ENCODE data around the gene PHKG2. TPM values are rescaled to one million over a fixed set of nuclear protein-coding genes. Genes with fewer than 3 reads are reported as not detected.
"Not testable (repeated sequence)": the region's sequence is repeated elsewhere in the genome, so short reads cannot be mapped to it uniquely, and the experiment has no call there.

Gene PHKG2
- total and polyA plus RNA-seq, 7 experiments from 2014 or later, result 33.2 to 57.8 (median 45.0) TPM

DNA sequence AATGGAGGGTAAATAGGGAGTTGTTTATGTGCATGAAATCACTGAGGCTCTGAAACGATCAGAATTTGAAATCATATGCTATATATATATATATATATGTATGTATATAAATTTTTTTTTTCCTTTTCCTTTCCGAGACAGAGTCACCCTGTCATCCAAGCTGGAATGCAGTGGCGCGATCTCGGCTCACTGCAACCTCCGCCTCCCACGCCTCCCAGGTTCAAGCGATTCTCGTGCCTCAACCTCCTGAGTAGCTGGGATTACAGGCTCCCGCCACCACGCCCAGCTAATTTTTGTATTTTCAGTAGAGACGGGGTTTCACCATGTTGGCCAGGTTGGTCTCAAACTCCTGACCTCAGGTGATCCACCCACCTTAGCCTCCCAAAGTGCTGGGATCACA lies 45.2 kb upstream of the PHKG2 start:
- H3K9me3 ChIP-seq (ENCODE audit: control insufficient read depth in 2 of 3, low read length in 3 of 3); ATAC-seq; H3K27ac Mint-ChIP-seq; CTCF ChIA-PET; intact Hi-C loops (cut with micrococcal nuclease); POLR2A ChIA-PET; H3K4me3 ChIP-seq (ENCODE audit: low read length); DNase-seq; H3K27me3 Mint-ChIP-seq; H3K27me3 ChIP-seq (ENCODE audit: control insufficient read depth in 2 of 2, insufficient read depth in 2 of 2, low read length in 2 of 2); H3K9me3 Mint-ChIP-seq; H3K27ac ChIP-seq (ENCODE audit: low read depth, low read length): not testable (repeated sequence)
- Histone ChIP-seq H3K4me1 (ENCODE audit: control insufficient read depth in 2 of 2, insufficient read depth in 2 of 2, low read length in 2 of 2) (peaks cover 11 to 17% of the 10 kb centered on the region in 2 donors), H3K36me3 (ENCODE audit: control insufficient read depth in 2 of 3, insufficient read depth in 3 of 3, low read length in 3 of 3) (peaks cover 38 to 74% (median 42%) of the 10 kb centered on the region in 3 experiments)
- peaks cover 10 to 29% (median 19%) of the 10 kb centered on the region in 7 donors for H3K4me1 Mint-ChIP-seq
- peak overlapping the region in 2 of 10 donors; percentile 12 to 58 for H3K4me3 Mint-ChIP-seq
- H3K36me3 Mint-ChIP-seq, result peaks cover 12 to 36% (median 18%) of the 10 kb centered on the region in 5 donors

DNA sequence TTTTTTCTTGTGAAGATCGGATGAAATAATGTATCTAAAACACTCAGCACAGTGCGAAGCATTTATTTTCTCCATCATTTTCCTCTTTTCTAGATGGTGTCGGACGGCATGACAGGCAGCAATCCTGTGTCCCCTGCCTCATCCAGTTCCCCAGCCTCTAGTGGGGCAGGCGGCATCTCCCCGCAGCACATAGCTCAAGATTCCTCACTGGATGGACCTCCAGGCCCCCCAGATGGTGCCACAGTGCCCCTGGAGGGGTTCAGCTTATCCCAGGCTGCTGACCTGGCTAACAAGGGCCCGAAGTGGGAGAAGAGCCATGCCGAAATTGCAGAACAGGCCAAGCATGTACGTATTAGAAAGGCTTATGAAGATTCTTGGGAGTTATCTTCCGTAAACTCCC lies 44.3 kb upstream of the PHKG2 start:
- intact Hi-C loops (cut with micrococcal nuclease), result no loop called here
- peaks cover 12 to 35% (median 19%) of the 10 kb centered on the region in 5 donors for H3K36me3 Mint-ChIP-seq
- Histone ChIP-seq H3K9me3 (ENCODE audit: control insufficient read depth in 2 of 3, low read length in 3 of 3) (no peaks in the 10 kb centered on the region), H3K27ac (ENCODE audit: low read depth, low read length) (no peak overlapping the region), H3K27me3 (ENCODE audit: control insufficient read depth in 2 of 2, insufficient read depth in 2 of 2, low read length in 2 of 2) (no peaks in the 10 kb centered on the region), H3K4me3 (ENCODE audit: low read length) (no peak overlapping the region), H3K36me3 (ENCODE audit: control insufficient read depth in 2 of 3, insufficient read depth in 3 of 3, low read length in 3 of 3) (peaks cover 39 to 77% (median 42%) of the 10 kb centered on the region in 3 experiments), H3K4me1 (ENCODE audit: control insufficient read depth in 2 of 2, insufficient read depth in 2 of 2, low read length in 2 of 2) (peaks cover 11 to 17% of the 10 kb centered on the region in 2 donors)
- POLR2A ChIA-PET, result interaction anchor here (0.7 to 1.7 kb wide), 2 partner anchors 44 to 66 kb away, joined by 3 to 5 read pairs; partner anchors contain the start of gene PHKG2
- no peaks in the 10 kb centered on the region for H3K9me3 Mint-ChIP-seq
- H3K27me3 Mint-ChIP-seq, result no peaks in the 10 kb centered on the region
- H3K4me1 Mint-ChIP-seq, result peaks cover 10 to 27% (median 19%) of the 10 kb centered on the region in 7 donors
- CTCF ChIA-PET, result interaction anchor here (0.7 kb wide), 1 partner anchor 17 kb away, joined by 3 read pairs; no protein-coding TSS in a partner anchor
- no peak overlapping the region for H3K4me3 Mint-ChIP-seq
- no peak for DNase-seq
- no peak overlapping the region for H3K27ac Mint-ChIP-seq
- no peak for ATAC-seq

DNA sequence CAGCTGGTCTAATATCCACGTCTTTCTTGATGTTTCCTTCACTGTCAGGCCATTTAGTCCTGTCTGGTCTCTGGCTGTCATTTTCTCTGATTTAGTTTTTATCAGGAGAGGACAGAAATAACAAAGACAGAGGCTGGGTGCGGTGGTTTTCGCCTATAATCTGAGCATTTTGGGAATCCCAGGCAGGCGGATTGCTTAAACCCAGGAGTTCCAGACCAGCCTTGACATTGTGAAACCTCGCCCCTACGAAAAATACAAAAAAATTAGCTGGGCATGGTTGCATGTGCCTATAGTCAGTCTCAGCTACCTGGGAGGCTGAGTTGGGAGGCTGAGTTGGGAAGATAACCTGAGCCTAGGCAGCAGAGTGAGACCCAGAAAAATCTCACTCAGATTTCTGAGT lies 42.2 kb upstream of the PHKG2 start:
- ChIA-PET POLR2A (interaction anchor here (0.9 to 1.0 kb wide), 2 partner anchors 9 to 47 kb away, joined by 3 to 4 read pairs; no protein-coding TSS in a partner anchor), CTCF (no interaction called here)
- Histone ChIP-seq H3K27me3 (ENCODE audit: control insufficient read depth in 2 of 2, insufficient read depth in 2 of 2, low read length in 2 of 2) (no peaks in the 10 kb centered on the region), H3K4me3 (ENCODE audit: low read length) (no peak overlapping the region), H3K36me3 (ENCODE audit: control insufficient read depth in 2 of 3, insufficient read depth in 3 of 3, low read length in 3 of 3) (peaks cover 45 to 91% (median 47%) of the 10 kb centered on the region in 3 experiments), H3K9me3 (ENCODE audit: control insufficient read depth in 2 of 3, low read length in 3 of 3) (no peaks in the 10 kb centered on the region), H3K27ac (ENCODE audit: low read depth, low read length) (no peak overlapping the region), H3K4me1 (ENCODE audit: control insufficient read depth in 2 of 2, insufficient read depth in 2 of 2, low read length in 2 of 2) (no peaks in the 10 kb centered on the region)
- no peak overlapping the region for H3K4me3 Mint-ChIP-seq
- no peak for DNase-seq
- intact Hi-C loops (cut with micrococcal nuclease), result no loop called here
- H3K27ac Mint-ChIP-seq, result peak overlapping the region in 1 of 9 donors; percentile 47
- H3K4me1 Mint-ChIP-seq, result peaks cover 4 to 14% (median 5%) of the 10 kb centered on the region in 7 donors
- H3K36me3 Mint-ChIP-seq, result peaks cover 22 to 52% (median 35%) of the 10 kb centered on the region in 5 donors
- no peak for ATAC-seq
- no peaks in the 10 kb centered on the region for H3K27me3 Mint-ChIP-seq
- no peaks in the 10 kb centered on the region for H3K9me3 Mint-ChIP-seq

DNA sequence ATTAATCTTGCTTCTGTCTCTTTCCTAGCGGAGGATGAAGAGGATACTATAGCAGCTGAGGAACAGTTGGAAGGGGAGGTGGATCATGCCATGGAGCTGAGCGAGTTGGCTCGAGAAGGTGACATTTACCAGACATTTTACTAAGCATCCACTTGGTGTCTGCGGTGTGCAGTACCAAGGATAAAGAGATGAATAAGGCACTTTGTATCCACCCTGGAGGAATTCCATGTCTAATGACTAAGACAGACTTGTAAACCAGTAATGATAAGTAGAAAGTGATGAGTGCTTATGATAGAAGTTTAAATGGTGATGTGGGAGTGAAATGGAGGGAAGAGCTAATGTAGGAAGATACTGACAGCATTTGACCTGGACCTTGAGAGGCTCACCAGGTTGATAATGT lies 37.3 kb upstream of the PHKG2 start:
- Mint-ChIP-seq H3K4me1 (peaks cover 15 to 25% (median 21%) of the 10 kb centered on the region in 7 donors), H3K27ac (peak overlapping the region in 3 of 9 donors; percentile 27 to 55 (median 40)), H3K9me3 (peaks cover 0 to 3% (median 0%) of the 10 kb centered on the region in 11 donors), H3K27me3 (no peaks in the 10 kb centered on the region), H3K4me3 (no peak overlapping the region), H3K36me3 (peaks cover 41 to 68% (median 61%) of the 10 kb centered on the region in 5 donors)
- Histone ChIP-seq H3K27me3 (ENCODE audit: control insufficient read depth in 2 of 2, insufficient read depth in 2 of 2, low read length in 2 of 2) (no peaks in the 10 kb centered on the region), H3K4me1 (ENCODE audit: control insufficient read depth in 2 of 2, insufficient read depth in 2 of 2, low read length in 2 of 2) (peaks cover 0 to 15% of the 10 kb centered on the region in 2 donors), H3K4me3 (ENCODE audit: low read length) (no peak overlapping the region), H3K27ac (ENCODE audit: low read depth, low read length) (no peak overlapping the region), H3K36me3 (ENCODE audit: control insufficient read depth in 2 of 3, insufficient read depth in 3 of 3, low read length in 3 of 3) (peaks cover 55 to 96% (median 66%) of the 10 kb centered on the region in 3 experiments), H3K9me3 (ENCODE audit: control insufficient read depth in 2 of 3, low read length in 3 of 3) (no peaks in the 10 kb centered on the region)
- ATAC-seq (no peak), DNase-seq (no peak)
- POLR2A ChIA-PET, result interaction anchor here (1.3 kb wide), 1 partner anchor 12 kb away, joined by 5 read pairs; the partner anchor contains the start of gene SRCAP
- intact Hi-C loops (cut with micrococcal nuclease), result no loop called here
- CTCF ChIA-PET, result interaction anchor here (0.6 kb wide), 1 partner anchor 210 kb away, joined by 3 read pairs; no protein-coding TSS in a partner anchor

DNA sequence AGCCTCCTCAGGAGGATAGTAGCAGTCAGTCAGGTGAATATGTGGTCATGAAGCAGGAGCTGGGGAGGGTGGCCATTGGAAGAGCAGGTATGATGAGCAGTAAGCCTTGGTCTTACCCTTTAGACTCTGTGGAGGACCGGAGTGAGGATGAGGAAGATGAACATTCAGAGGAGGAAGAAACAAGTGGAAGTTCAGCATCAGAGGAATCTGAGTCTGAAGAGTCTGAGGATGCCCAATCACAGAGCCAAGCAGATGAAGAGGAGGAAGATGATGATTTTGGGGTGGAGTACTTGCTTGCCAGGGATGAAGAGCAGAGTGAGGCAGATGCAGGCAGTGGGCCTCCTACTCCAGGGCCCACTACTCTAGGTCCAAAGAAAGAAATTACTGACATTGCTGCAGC lies 36.5 kb upstream of the PHKG2 start:
- Histone ChIP-seq H3K27me3 (ENCODE audit: control insufficient read depth in 2 of 2, insufficient read depth in 2 of 2, low read length in 2 of 2) (no peaks in the 10 kb centered on the region), H3K9me3 (ENCODE audit: control insufficient read depth in 2 of 3, low read length in 3 of 3) (no peaks in the 10 kb centered on the region), H3K4me1 (ENCODE audit: control insufficient read depth in 2 of 2, insufficient read depth in 2 of 2, low read length in 2 of 2) (peaks cover 0 to 16% of the 10 kb centered on the region in 2 donors), H3K27ac (ENCODE audit: low read depth, low read length) (no peak overlapping the region), H3K4me3 (ENCODE audit: low read length) (no peak overlapping the region), H3K36me3 (ENCODE audit: control insufficient read depth in 2 of 3, insufficient read depth in 3 of 3, low read length in 3 of 3) (peaks cover 52 to 96% (median 65%) of the 10 kb centered on the region in 3 experiments)
- Mint-ChIP-seq H3K9me3 (peaks cover 0 to 3% (median 0%) of the 10 kb centered on the region in 11 donors), H3K27ac (peak overlapping the region in 5 of 9 donors; percentile 40 to 76 (median 59)), H3K36me3 (peaks cover 41 to 71% (median 67%) of the 10 kb centered on the region in 5 donors), H3K27me3 (no peaks in the 10 kb centered on the region), H3K4me1 (peaks cover 22 to 33% (median 27%) of the 10 kb centered on the region in 7 donors), H3K4me3 (no peak overlapping the region)
- ChIA-PET POLR2A (interaction anchor here (1.0 to 1.3 kb wide), 2 partner anchors 13 to 35 kb away, joined by 3 to 5 read pairs; partner anchors contain the start of gene SRCAP), CTCF (no interaction called here)
- ATAC-seq (no peak), DNase-seq (no peak)
- intact Hi-C loops (cut with micrococcal nuclease), result no loop called here

DNA sequence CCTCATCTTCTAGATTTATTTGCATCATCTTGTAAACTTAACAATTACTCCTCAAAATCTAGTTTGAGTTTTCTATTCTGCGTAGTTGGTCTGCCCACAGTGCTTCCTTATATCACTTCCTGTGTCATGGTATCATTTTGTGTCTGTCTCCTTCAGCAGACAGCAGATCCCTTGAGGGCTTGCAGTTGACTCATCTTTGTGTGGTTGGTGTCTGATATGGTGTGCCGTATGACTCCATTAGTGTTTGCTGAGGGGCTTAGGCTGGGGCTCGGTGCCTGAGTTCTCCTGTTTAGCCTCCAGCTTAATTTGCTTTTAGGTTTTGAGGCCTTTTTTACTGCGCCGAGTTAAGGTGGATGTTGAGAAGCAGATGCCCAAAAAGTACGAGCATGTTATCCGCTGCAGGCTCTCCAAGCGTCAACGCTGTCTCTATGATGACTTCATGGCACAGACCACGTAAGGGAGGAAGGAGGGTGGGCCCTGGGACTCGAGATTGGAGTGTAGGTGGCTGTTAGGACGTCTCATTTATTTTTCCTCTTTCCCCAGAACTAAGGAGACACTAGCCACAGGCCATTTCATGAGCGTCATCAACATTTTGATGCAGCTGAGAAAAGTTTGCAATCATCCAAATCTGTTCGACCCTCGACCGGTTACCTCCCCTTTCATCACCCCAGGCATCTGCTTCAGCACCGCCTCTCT lies 32.3 kb upstream of the PHKG2 start:
- Histone ChIP-seq H3K9me3 (ENCODE audit: control insufficient read depth in 2 of 3, low read length in 3 of 3) (no peaks in the 10 kb centered on the region), H3K4me1 (ENCODE audit: control insufficient read depth in 2 of 2, insufficient read depth in 2 of 2, low read length in 2 of 2) (peaks cover 0 to 16% of the 10 kb centered on the region in 2 donors), H3K27ac (ENCODE audit: low read depth, low read length) (peak overlapping the region; percentile 27), H3K4me3 (ENCODE audit: low read length) (no peak overlapping the region), H3K36me3 (ENCODE audit: control insufficient read depth in 2 of 3, insufficient read depth in 3 of 3, low read length in 3 of 3) (peaks cover 47 to 89% (median 56%) of the 10 kb centered on the region in 3 experiments), H3K27me3 (ENCODE audit: control insufficient read depth in 2 of 2, insufficient read depth in 2 of 2, low read length in 2 of 2) (no peaks in the 10 kb centered on the region)
- DNase-seq (peak in 4 of 9 donors; percentile 12 to 57 (median 28)), ATAC-seq (peak; percentile 93)
- ChIA-PET POLR2A (interaction anchor here (1.2 kb wide), 1 partner anchor 32 kb away, joined by 3 read pairs; no protein-coding TSS in a partner anchor), CTCF (no interaction called here)
- peaks cover 0 to 3% (median 0%) of the 10 kb centered on the region in 11 donors for H3K9me3 Mint-ChIP-seq
- H3K4me1 Mint-ChIP-seq, result peaks cover 20 to 39% (median 32%) of the 10 kb centered on the region in 7 donors
- intact Hi-C loops (cut with micrococcal nuclease), result loop anchor here in 1 of 2 donors (2.0 kb wide), 1 partner anchor 17 kb away; the partner anchor contains the start of gene SRCAP
- peak overlapping the region; percentile 6 to 85 (median 58) for H3K4me3 Mint-ChIP-seq
- H3K27me3 Mint-ChIP-seq, result no peaks in the 10 kb centered on the region
- H3K27ac Mint-ChIP-seq, result peak overlapping the region; percentile 78 to 96 (median 91)
- H3K36me3 Mint-ChIP-seq, result peaks cover 24 to 55% (median 52%) of the 10 kb centered on the region in 5 donors

Data from naive thymus-derived CD4-positive, alpha-beta T cell (primary cell).